WTC11 (cell line): Measurements from ENCODE around the gene MAS1. TPM values are rescaled to one million over a fixed set of nuclear protein-coding genes. Genes with fewer than 3 reads are reported as not detected.

Source experiments
- ATAC-seq: fragments of 200-7000 bp; cut with Tn5 transposase; 2 replicates; pipeline ENCODE4 v1.10.0; 2021; ENCODE audit warnings: mild to moderate bottlenecking, moderate library complexity
- CTCF ChIA-PET: fragments of 300-600 bp; sonication (Branson Sonifier 250); formaldehyde crosslinking; loops from one replicate; lab custom pipeline; 2021; ENCODE audit warnings: antibody characterized with exemption; lab: Charles Lee
- POLR2A ChIA-PET: fragments of 350-600 bp; sonication (Branson Sonifier 250); formaldehyde crosslinking; loops from one replicate; lab custom pipeline; 2021; ENCODE audit warnings: antibody characterized with exemption; lab: Charles Lee
- DNase-seq: peaks from one replicate; pipeline ENCODE4 v3.0.0; 2021; ENCODE audit warnings: low spot score
- H3K27ac Mint-ChIP-seq: 2 replicates; pipeline ENCODE4 v1.8.0; 2021; ENCODE audit warnings: mixed read lengths
- H3K27me3 Mint-ChIP-seq: 2 replicates; pipeline ENCODE4 v1.8.0; 2021; ENCODE audit warnings: low read depth, mild to moderate bottlenecking, moderate library complexity, mixed read lengths
- H3K36me3 Mint-ChIP-seq: 2 replicates; pipeline ENCODE4 v1.8.0; 2021; ENCODE audit warnings: mixed read lengths
- H3K4me1 Mint-ChIP-seq: 2 replicates; pipeline ENCODE4 v1.8.0; 2022; ENCODE audit warnings: mixed read lengths
- H3K4me3 Mint-ChIP-seq: 2 replicates; pipeline ENCODE4 v1.8.0; 2021; ENCODE audit warnings: mild to moderate bottlenecking, moderate library complexity, mixed read lengths
- H3K9me3 Mint-ChIP-seq: 2 replicates; pipeline ENCODE4 v1.8.0; 2021; ENCODE audit warnings: mixed read lengths
- AFF4 ChIP-seq: sonication (generic); formaldehyde crosslinking; IDR thresholded peaks from 2 replicates; pipeline ENCODE4 v1.8.1; 2023; ENCODE audit warnings: mild to moderate bottlenecking, missing genetic modification reagents, borderline replicate concordance
- ATF6 ChIP-seq: sonication (generic); formaldehyde crosslinking; IDR thresholded peaks from 2 replicates; pipeline ENCODE4 v1.8.1; 2023; ENCODE audit warnings: mild to moderate bottlenecking, missing genetic modification reagents
- E2F4 ChIP-seq: sonication (generic); formaldehyde crosslinking; IDR thresholded peaks from 2 replicates; pipeline ENCODE4 v1.8.1; 2022; ENCODE audit warnings: low read depth, mild to moderate bottlenecking, moderate library complexity, missing genetic modification reagents, borderline replicate concordance
- EMX1 ChIP-seq: fragments of 250-450 bp; sonication (Bioruptor Pico); IDR thresholded peaks from 2 replicates; pipeline ENCODE4 v1.8.0; 2021; ENCODE audit warnings: mild to moderate bottlenecking
- GRHL2 ChIP-seq: fragments of 250-450 bp; sonication (Bioruptor Pico); IDR thresholded peaks from 2 replicates; pipeline ENCODE4 v1.8.0; 2022; ENCODE audit warnings: mild to moderate bottlenecking, moderate library complexity; ENCODE audit not compliant: insufficient replicate concordance, severe bottlenecking
- HMGA2 ChIP-seq: fragments of 250-450 bp; sonication (Bioruptor Pico); IDR thresholded peaks from 2 replicates; pipeline ENCODE4 v1.4.0; 2021; ENCODE audit warnings: mild to moderate bottlenecking, moderate library complexity
- IRF2 ChIP-seq: sonication (generic); formaldehyde crosslinking; IDR thresholded peaks from 2 replicates; pipeline ENCODE4 v1.8.0; 2022; ENCODE audit warnings: low read depth, missing genetic modification reagents, borderline replicate concordance
- NFE2L1 ChIP-seq: sonication (generic); formaldehyde crosslinking; IDR thresholded peaks from 2 replicates; pipeline ENCODE4 v1.8.1; 2023; ENCODE audit warnings: missing genetic modification reagents
- PREB ChIP-seq: sonication (generic); formaldehyde crosslinking; IDR thresholded peaks from 2 replicates; pipeline ENCODE4 v1.8.1; 2022; ENCODE audit warnings: mild to moderate bottlenecking, missing genetic modification reagents, moderate library complexity, borderline replicate concordance
- RORB ChIP-seq: fragments of 250-450 bp; sonication (Bioruptor Pico); IDR thresholded peaks from 2 replicates; pipeline ENCODE4 v1.9.0; 2021; ENCODE audit warnings: mild to moderate bottlenecking
- USF1 ChIP-seq: sonication (generic); formaldehyde crosslinking; IDR thresholded peaks from 2 replicates; pipeline ENCODE4 v1.8.0; 2022; ENCODE audit warnings: mild to moderate bottlenecking, missing genetic modification reagents
- ZBTB21 ChIP-seq: sonication (generic); formaldehyde crosslinking; IDR thresholded peaks from 2 replicates; pipeline ENCODE4 v1.8.1; 2023; ENCODE audit warnings: mild to moderate bottlenecking, missing genetic modification reagents, borderline replicate concordance
- ZMAT4 ChIP-seq: fragments of 250-450 bp; sonication (Bioruptor Pico); IDR thresholded peaks from 2 replicates; pipeline ENCODE4 v1.9.0; 2021; ENCODE audit warnings: mild to moderate bottlenecking
- ZNF219 ChIP-seq: sonication (generic); formaldehyde crosslinking; IDR thresholded peaks from 2 replicates; pipeline ENCODE4 v1.8.0; 2023; ENCODE audit warnings: missing genetic modification reagents, mild to moderate bottlenecking, borderline replicate concordance
- total RNA-seq: library from RNA; stranded (reverse); gene quantifications from 3 replicates; pipeline ENCODE4 v1.2.3, GENCODE V29; 2021
- TF ChIP-seq, protein P1 (sequence below): fragments of 200-600 bp; IDR thresholded peaks from 2 replicates; pipeline ENCODE4 v1.8.0; 2022; ENCODE audit warnings: antibody characterized with exemption

Gene MAS1
- total RNA-seq, 1 experiment from 2014 or later, result 0.68 TPM

GRCh38 chr6:159931846-159932245, 41.1 kb downstream of the MAS1 start:
- ChIA-PET CTCF (no interaction called here), POLR2A (no interaction called here)
- no peaks in the 10 kb centered on the region for H3K4me1 Mint-ChIP-seq
- H3K27ac Mint-ChIP-seq, result no peak overlapping the region
- peaks cover 7% of the 10 kb centered on the region; the same call in 1 of the 2 replicates for H3K27me3 Mint-ChIP-seq
- peaks cover 15% of the 10 kb centered on the region for H3K9me3 Mint-ChIP-seq
- TF ChIP-seq IRF2 (CRISPR knock-in tag) (no peak), EMX1 (CRISPR knock-in tag) (no peak), ZNF219 (CRISPR knock-in tag) (no peak), HMGA2 (CRISPR knock-in tag) (no peak), USF1 (CRISPR knock-in tag) (no peak), NFE2L1 (no peak), RORB (CRISPR knock-in tag) (no peak), PREB (CRISPR knock-in tag) (no peak), ZMAT4 (no peak), GRHL2 (CRISPR knock-in tag) (no peak), AFF4 (CRISPR knock-in tag) (no peak), E2F4 (CRISPR knock-in tag) (no peak), ATF6 (no peak), ZBTB21 (no peak)
- TF ChIP-seq, protein P1, sequence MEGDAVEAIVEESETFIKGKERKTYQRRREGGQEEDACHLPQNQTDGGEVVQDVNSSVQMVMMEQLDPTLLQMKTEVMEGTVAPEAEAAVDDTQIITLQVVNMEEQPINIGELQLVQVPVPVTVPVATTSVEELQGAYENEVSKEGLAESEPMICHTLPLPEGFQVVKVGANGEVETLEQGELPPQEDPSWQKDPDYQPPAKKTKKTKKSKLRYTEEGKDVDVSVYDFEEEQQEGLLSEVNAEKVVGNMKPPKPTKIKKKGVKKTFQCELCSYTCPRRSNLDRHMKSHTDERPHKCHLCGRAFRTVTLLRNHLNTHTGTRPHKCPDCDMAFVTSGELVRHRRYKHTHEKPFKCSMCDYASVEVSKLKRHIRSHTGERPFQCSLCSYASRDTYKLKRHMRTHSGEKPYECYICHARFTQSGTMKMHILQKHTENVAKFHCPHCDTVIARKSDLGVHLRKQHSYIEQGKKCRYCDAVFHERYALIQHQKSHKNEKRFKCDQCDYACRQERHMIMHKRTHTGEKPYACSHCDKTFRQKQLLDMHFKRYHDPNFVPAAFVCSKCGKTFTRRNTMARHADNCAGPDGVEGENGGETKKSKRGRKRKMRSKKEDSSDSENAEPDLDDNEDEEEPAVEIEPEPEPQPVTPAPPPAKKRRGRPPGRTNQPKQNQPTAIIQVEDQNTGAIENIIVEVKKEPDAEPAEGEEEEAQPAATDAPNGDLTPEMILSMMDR, result no peak
- TF ChIP-seq, all 79 proteins: peak for 0
- Mint-ChIP-seq H3K4me3 (no peak overlapping the region), H3K36me3 (no peaks in the 10 kb centered on the region)
- ATAC-seq (no peak), DNase-seq (no peak)
